Gastroesophageal sphincter (tissue), 3 donors: ENCODE results near the gene FNTB.

Experiments
- CTCF ChIP-seq, 4 experiments: fragments of 200-600 bp in 2 of 4; fragments of 450-650 bp in 2 of 4; sonication (generic) in 1 of 4; IDR thresholded peaks; one replicate each; pipeline ENCODE4 v1.5.1; 2017 to 2019; ENCODE audit warnings: antibody characterized with exemption in 4 of 4, mild to moderate bottlenecking in 2 of 4, moderate library complexity in 2 of 4
- EP300 ChIP-seq: sonication (generic); formaldehyde crosslinking; IDR thresholded peaks from one replicate; pipeline ENCODE4 v1.6.1; 2017; ENCODE audit warnings: antibody characterized with exemption, mild to moderate bottlenecking
- POLR2A ChIP-seq, 2 donors: fragments of 450-650 bp; IDR thresholded peaks; one replicate each; pipeline ENCODE4 v1.6.1; 2017; ENCODE audit warnings: antibody characterized with exemption in 2 of 2, mild to moderate bottlenecking in 2 of 2, moderate library complexity in 1 of 2
- POLR2AphosphoS5 ChIP-seq: sonication (generic); formaldehyde crosslinking; IDR thresholded peaks from one replicate; pipeline ENCODE4 v1.6.1; 2017; ENCODE audit warnings: antibody characterized with exemption

- no peak for TF ChIP-seq CTCF (IDR thresholded peaks at IDR 0.05)
- TF ChIP-seq EP300, result no peak
- TF ChIP-seq POLR2A (IDR thresholded peaks at IDR 0.05), result no peak
- no peak for TF ChIP-seq POLR2AphosphoS5
Observed at GRCh38 chr14:65084554-65085505, 98.1 kb downstream of the FNTB start.
